K562 treated with DMSO at 1 percent for 24 hours (cell line): Measurements from ENCODE around the gene PDCD7. TPM values are rescaled to one million over a fixed set of nuclear protein-coding genes. Genes with fewer than 3 reads are reported as not detected.

Source experiments
- total RNA-seq: library from RNA; unstranded; fragments of 300-600 nt; gene quantifications from 2 replicates; pipeline ENCODE4 v1.2.3, GENCODE V29; 2022; ENCODE audit warnings: low read depth; ENCODE audit not compliant: insufficient read depth

PDCD7 gene
- 34.8 and 35.7 TPM in 2 replicates for total RNA-seq

DNA sequence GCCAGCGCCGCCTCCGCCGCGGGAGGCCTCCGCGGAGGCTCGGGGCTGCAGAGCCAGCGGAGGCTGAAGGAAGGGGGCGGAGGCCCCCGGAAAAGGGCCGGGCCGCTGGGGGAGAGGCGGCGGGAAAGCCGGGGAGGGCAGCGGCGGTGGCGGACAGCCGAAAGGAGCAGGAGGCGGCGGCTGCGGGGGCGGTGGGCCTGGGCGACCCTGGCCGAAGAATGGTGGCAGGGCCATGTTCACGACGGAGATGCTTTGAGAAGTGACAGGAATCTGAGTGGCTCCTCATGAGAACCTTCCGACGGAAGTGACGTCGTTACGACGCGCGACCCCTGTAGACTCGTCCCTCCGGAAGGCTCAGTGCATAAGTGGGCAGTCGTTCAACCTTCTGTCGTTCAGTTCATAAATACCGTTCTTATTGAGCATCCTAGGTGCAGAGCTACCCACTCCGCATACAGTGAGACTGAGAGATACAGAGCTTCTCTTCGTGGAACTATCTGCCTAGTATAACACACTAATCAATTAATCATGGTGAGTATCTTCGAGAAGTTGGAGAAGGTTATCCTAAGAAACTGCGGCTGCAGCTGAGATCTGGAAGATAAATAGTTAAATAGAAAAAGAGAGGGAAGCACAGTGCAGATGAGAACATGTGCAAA is at the start of gene PDCD7:
TSS of gene PDCD7 (minus strand) at position 261 of the 653 bp plus-strand sequence. CDS start at position 234, 27 bp downstream.

DNA sequence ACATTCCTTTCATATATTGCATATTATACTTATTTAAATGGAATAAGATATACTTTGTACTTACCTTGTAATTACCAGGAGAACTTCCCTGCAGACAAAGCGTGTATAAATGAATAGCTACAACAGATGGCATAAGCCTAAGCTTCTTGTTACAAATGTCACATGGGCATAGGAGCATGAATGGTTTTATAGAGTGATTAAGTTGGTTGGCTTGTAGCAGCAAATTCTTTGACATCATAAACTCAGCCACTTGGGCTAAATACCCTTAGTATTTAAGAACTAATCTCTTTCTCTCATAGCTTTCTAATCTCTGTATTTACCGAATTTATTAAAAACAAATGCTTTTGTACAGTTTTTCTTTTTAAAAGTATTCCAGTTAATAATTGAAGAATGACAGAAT is 18.5 kb downstream of the PDCD7 start, which contains the start of gene UBAP1L:
TSS of gene UBAP1L (minus strand) at position 115 of the 400 bp plus-strand sequence. CDS start 8,985 bp downstream, outside the sequence.

DNA sequence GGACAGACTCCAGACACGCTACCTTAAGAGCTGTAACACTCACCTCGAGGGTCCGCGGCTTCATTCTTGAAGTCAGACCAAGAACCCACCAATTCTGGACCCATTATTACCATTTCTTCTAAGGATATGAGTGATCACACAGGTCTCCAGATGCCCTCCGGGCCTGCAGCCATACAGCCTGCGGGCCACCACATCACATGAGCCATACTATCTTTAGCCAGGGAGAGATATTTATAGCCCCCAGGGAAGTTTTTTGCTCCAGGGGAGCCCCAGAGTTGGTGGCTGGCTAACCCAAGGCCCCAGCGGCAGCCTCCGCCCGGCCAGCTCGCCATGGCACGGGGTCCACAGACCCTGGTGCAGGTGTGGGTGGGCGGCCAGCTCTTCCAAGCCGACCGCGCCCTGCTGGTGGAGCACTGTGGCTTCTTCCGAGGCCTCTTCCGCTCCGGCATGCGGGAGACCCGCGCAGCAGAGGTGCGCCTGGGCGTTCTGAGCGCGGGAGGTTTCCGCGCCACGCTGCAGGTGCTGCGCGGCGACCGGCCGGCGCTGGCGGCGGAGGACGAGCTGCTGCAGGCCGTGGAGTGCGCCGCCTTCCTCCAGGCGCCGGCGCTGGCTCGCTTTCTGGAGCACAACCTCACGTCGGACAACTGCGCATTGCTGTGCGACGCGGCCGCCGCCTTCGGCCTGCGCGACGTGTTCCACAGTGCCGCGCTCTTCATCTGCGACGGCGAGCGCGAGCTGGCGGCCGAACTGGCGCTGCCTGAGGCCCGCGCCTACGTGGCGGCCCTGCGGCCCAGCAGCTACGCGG is 56.9 kb downstream of the PDCD7 start, which contains the start of gene KBTBD13:
TSS of gene KBTBD13 (plus strand) at position 261 of the 805 bp plus-strand sequence. CDS start at position 331, 70 bp downstream.

GRCh38 chr15:65067645-65068402 is 65.8 kb downstream of the PDCD7 start, which contains the start of gene RASL12:
TSS of gene RASL12 (minus strand) at chr15:65067991. CDS start at chr15:65067835, 156 bp downstream.

Other genes starting within 250 kb of the PDCD7 start
- gene ANKDD1A, start 221.9 kb downstream of the PDCD7 start, total RNA-seq: 0.24 and 1.4 TPM in 2 replicates
- gene SPG21, start 143.9 kb downstream of the PDCD7 start, total RNA-seq: 72.2 and 81.9 TPM in 2 replicates
- 14.0 and 39.9 TPM in 2 replicates for gene MTFMT, start 104.2 kb downstream of the PDCD7 start, total RNA-seq
- gene SLC51B, start 88.4 kb downstream of the PDCD7 start, total RNA-seq: not detected in 2 replicates
- gene RASL12, start 65.8 kb downstream of the PDCD7 start, total RNA-seq: not detected in 2 replicates
- 0.17 TPM in 1 of 2 replicates, not detected in the other for gene KBTBD13, start 57.1 kb downstream of the PDCD7 start, total RNA-seq
- gene UBAP1L, start 18.6 kb downstream of the PDCD7 start, total RNA-seq: 1.1 and 1.6 TPM in 2 replicates
- 31.3 and 37.9 TPM in 2 replicates for gene CLPX, start 51.5 kb upstream of the PDCD7 start, total RNA-seq
- 0.03 TPM in 1 of 2 replicates, not detected in the other for gene CILP, start 77.7 kb upstream of the PDCD7 start, total RNA-seq
- gene PARP16, start 153.1 kb upstream of the PDCD7 start, total RNA-seq: 18.4 and 19.1 TPM in 2 replicates
- not detected in 2 replicates for gene RNU5A-1, start 162.2 kb upstream of the PDCD7 start, total RNA-seq
- not detected in 2 replicates for gene RNU5B-1, start 170.9 kb upstream of the PDCD7 start, total RNA-seq
- not detected in 2 replicates for gene IGDCC3, start 244.2 kb upstream of the PDCD7 start, total RNA-seq